Epidermal melanocyte (primary cell): ENCODE results near the gene CREBRF.
"Not testable (repeated sequence)": the region's sequence is repeated elsewhere in the genome, so short reads cannot be mapped to it uniquely, and the experiment has no call there.

Experiments
- DNase-seq: peaks from one replicate; pipeline ENCODE4 v3.0.0; 2011; ENCODE audit warnings: low spot score; ENCODE audit not compliant: insufficient read length

Gene CREBRF

GRCh38 chr5:173154619-173155018, 98.5 kb downstream of the CREBRF start:
- DNase-seq: not testable (repeated sequence)

- no peak for DNase-seq
Measured at GRCh38 chr5:173155912-173156311, 99.8 kb downstream of the CREBRF start.

GRCh38 chr5:173158366-173158765, 102.2 kb downstream of the CREBRF start:
- no peak for DNase-seq

DNA sequence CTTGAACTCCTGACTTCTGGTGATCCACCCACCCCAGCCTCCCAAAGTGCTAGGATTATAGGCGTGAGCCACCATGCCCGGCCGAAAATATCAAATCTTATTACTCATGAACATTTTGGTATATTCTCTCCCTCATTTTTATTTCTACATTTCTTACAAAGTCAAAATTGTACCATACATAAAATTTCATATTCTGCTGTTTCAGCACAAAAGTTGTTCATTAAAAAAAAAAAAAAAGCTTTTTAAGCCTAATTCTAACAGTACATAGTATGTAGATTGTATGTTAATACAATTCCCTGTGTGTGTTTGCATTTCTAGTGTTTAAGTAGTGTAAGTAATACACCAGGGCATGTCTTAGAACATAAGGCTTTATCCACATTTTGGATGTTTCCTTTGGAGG, 103.1 kb downstream of the CREBRF start:
- DNase-seq: no peak

- no peak for DNase-seq
Measured at GRCh38 chr5:173161148-173161547, 105.0 kb downstream of the CREBRF start.

- no peak for DNase-seq
Measured at GRCh38 chr5:173163219-173163618, 107.1 kb downstream of the CREBRF start.

- no peak for DNase-seq
Measured at GRCh38 chr5:173165177-173166016, 109.2 kb downstream of the CREBRF start.

- DNase-seq: no peak
Measured at GRCh38 chr5:173172166-173172565, 116.0 kb downstream of the CREBRF start.

- DNase-seq: no peak
Measured at GRCh38 chr5:173175523-173175922, 119.4 kb downstream of the CREBRF start.

DNA sequence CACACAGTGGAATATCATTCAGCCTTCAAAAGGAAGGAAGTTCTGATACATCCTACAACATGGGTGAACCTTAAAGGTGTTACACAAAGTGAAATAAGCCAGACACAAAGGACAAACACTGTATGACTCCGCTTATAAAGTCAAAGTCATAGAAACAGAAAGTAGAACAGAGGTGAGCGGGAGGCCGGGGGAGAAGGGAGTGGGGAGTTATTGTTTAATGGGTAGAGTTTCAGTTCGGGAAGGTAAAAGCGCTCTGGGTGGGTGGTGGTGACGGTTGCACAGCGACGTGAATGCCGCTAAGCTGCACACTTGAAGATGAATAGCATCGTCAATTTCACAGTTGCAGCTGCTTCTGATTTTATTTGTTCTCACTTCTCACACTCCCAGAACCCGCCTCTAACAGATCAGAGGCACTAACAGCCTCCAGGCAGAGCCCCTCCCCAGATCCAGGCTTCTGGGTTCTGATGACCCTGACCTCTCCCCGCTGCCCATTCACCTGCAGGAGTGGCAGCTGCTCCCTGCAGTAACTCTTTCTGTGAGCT, 122.3 kb downstream of the CREBRF start:
- no peak for DNase-seq

GRCh38 chr5:173180331-173180730, 124.2 kb downstream of the CREBRF start:
- DNase-seq: no peak

GRCh38 chr5:173187054-173187743, 131.0 kb downstream of the CREBRF start:
- no peak for DNase-seq

- DNase-seq: no peak
Measured at GRCh38 chr5:173188280-173188679, 132.1 kb downstream of the CREBRF start.
